ENCODE data around the gene PTPRD. TPM values are rescaled to one million over a fixed set of nuclear protein-coding genes. Genes with fewer than 3 reads are reported as not detected.

The PTPRD gene
- total RNA-seq, 1 donor: 11.5 TPM

- peak overlapping the region; percentile 81 for H3K4me3 ChIP-seq (ENCODE audit: low read depth, low read length)
- peak; percentile 62 for DNase-seq (ENCODE audit: low read depth)
- TF ChIP-seq, protein P1, sequence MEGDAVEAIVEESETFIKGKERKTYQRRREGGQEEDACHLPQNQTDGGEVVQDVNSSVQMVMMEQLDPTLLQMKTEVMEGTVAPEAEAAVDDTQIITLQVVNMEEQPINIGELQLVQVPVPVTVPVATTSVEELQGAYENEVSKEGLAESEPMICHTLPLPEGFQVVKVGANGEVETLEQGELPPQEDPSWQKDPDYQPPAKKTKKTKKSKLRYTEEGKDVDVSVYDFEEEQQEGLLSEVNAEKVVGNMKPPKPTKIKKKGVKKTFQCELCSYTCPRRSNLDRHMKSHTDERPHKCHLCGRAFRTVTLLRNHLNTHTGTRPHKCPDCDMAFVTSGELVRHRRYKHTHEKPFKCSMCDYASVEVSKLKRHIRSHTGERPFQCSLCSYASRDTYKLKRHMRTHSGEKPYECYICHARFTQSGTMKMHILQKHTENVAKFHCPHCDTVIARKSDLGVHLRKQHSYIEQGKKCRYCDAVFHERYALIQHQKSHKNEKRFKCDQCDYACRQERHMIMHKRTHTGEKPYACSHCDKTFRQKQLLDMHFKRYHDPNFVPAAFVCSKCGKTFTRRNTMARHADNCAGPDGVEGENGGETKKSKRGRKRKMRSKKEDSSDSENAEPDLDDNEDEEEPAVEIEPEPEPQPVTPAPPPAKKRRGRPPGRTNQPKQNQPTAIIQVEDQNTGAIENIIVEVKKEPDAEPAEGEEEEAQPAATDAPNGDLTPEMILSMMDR (IDR thresholded peaks at IDR 0.05; ENCODE audit: insufficient read depth, low read length): no peak
Observed at GRCh38 chr9:8857926-8858595, 1754.7 kb downstream of the PTPRD start.

DNA sequence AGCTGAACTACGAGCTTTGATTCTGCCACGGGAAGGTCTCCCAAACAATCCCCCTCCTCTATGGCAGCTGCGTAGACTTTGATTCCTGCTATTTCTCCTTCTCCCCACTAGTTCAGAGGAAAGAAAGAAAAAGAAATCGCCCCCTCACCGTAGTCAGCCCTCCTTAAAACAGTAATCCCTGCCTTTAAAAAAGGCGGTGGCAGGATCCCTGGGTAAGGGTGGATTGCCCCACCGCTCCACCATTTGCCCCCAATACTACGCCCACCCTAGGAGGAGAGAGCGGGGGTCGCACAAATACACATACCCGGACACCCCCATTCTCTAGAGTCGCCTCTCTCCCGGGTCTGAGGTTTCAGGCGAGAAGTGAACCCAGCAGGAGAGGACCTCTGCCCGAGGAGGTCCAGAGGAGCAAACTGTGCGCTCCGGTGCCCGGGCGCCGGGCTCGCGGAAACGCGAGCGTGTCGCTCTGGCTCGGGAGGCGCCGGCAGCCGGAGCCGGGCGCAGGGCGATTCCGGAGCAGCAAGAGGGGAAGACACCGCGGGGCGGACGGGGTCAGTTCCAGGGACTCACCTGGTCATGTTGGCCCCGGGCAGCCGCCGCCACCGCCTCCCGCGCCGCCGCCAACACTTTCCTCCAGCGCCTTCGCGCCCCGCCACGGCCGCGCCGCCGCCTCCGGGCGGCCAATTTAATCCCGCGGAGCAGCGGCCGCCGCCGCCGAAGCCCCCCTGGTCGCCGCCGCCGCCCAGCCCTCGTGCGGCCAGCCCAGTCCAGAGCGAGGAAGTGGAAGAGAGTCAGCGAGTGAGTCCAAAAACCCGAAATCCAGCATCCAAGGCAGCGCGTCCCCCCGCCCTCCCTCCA is 1755.5 kb downstream of the PTPRD start:
- TF ChIP-seq, protein P1 (IDR thresholded peaks at IDR 0.05; ENCODE audit: insufficient read depth, low read length): peak; percentile 21
- H3K4me3 ChIP-seq (ENCODE audit: low read depth, low read length): peak overlapping the region; percentile 81
- peak; percentile 24 for DNase-seq (ENCODE audit: low read depth)

GRCh38 chr9:8856396-8857067 is 1756.3 kb downstream of the PTPRD start:
- peak; percentile 31 for DNase-seq (ENCODE audit: low read depth)
- TF ChIP-seq, protein P1 (IDR thresholded peaks at IDR 0.05; ENCODE audit: insufficient read depth, low read length): no peak
- H3K4me3 ChIP-seq (ENCODE audit: low read depth, low read length): peak overlapping the region; percentile 81

- TF ChIP-seq, protein P1 (IDR thresholded peaks at IDR 0.05; ENCODE audit: insufficient read depth, low read length): peak; percentile 82
- peak; percentile 67 for DNase-seq (ENCODE audit: low read depth)
Observed at GRCh38 chr9:8855046-8855445, 1757.8 kb downstream of the PTPRD start.

GRCh38 chr9:8852301-8852864 is 1760.4 kb downstream of the PTPRD start:
- TF ChIP-seq, protein P1 (IDR thresholded peaks at IDR 0.05; ENCODE audit: insufficient read depth, low read length): no peak
- no peak for DNase-seq (ENCODE audit: low read depth)
- no peak overlapping the region for H3K4me3 ChIP-seq (ENCODE audit: low read depth, low read length)

More at GRCh38 chr9:8855046-8855445, 1757.8 kb downstream of the PTPRD start:
- H3K4me3 ChIP-seq (ENCODE audit: low read depth, low read length): no peak overlapping the region

GRCh38 chr9:8850914-8851313 is 1761.9 kb downstream of the PTPRD start:
- DNase-seq (ENCODE audit: low read depth): no peak
- TF ChIP-seq, protein P1 (IDR thresholded peaks at IDR 0.05; ENCODE audit: insufficient read depth, low read length): no peak
- no peak overlapping the region for H3K4me3 ChIP-seq (ENCODE audit: low read depth, low read length)
